ENCODE measurements around the gene NPAS3. TPM values are rescaled to one million over a fixed set of nuclear protein-coding genes. Genes with fewer than 3 reads are reported as not detected.

Gene NPAS3
- total and polyA plus RNA-seq, 11 donors, result 0.15 to 3.4 (median 0.92) TPM

GRCh38 chr14:33377596-33378390 is 439.1 kb downstream of the NPAS3 start:
- Histone ChIP-seq H3K4me3 (no peak overlapping the region), H3K4me1 (no peaks in the 10 kb centered on the region), H3K9me3 (no peaks in the 10 kb centered on the region), H3K27ac (no peak overlapping the region), H3K36me3 (no peaks in the 10 kb centered on the region), H3K27me3 (no peaks in the 10 kb centered on the region)
- ATAC-seq, result no peak
- 51 to 85% (median 77%) methylated on average over 2 of the region's 2 CpGs for WGBS, 4 donors
- no peak for DNase-seq
- intact Hi-C loops (cut with DNase I), result no loop called here
- TF ChIP-seq POLR2A (IDR thresholded peaks at IDR 0.05), result no peak
- TF ChIP-seq CTCF (IDR thresholded peaks at IDR 0.05), result no peak

DNA sequence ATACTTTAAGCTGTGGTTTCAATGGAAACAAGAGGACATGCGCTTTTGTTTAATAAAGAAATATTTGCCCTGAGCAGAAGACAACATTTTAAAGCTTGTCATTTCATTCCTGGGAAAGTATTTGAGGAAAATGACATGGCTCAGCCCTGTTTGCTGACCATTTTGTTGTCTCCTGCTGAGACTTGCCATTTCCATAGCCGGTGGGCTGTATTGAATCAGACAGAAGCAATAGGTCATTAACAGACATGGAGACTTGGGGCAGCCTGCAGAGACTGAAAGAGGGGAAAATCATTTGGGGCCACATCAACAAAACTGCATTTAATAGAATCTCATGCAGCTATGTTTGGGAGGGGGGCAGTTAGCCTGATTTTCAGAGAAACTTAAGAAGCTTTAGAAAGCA is 443.0 kb downstream of the NPAS3 start:
- Histone ChIP-seq H3K36me3 (no peaks in the 10 kb centered on the region), H3K27ac (no peak overlapping the region), H3K9me3 (no peaks in the 10 kb centered on the region), H3K27me3 (no peaks in the 10 kb centered on the region), H3K4me3 (no peak overlapping the region), H3K4me1 (no peaks in the 10 kb centered on the region)
- TF ChIP-seq POLR2A (IDR thresholded peaks at IDR 0.05) (no peak), CTCF (IDR thresholded peaks at IDR 0.05) (no peak)
- DNase-seq (no peak), ATAC-seq (no peak)
- intact Hi-C loops (cut with DNase I), result no loop called here
- 49 to 66% (median 58%) methylated on average over 2 of the region's 2 CpGs for WGBS, 4 donors

DNA sequence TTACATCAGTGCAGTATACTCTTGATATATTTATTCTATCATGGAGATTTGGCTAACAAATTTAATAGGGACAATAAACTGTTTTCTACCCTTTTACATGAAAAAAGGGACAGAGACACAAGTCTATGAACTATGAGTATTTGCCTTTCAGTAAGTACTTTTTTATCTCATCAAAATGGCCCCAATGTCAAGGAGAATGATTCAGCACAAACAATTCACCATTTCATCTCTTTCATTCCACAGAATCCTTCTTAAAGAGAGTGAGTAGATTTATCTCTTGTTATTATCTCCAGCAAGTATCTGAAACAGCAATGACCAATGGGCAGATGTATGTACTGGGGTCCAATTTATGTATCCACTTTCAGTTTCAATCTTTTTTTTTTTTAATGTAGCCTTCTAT is 447.5 kb downstream of the NPAS3 start:
- ATAC-seq (no peak), DNase-seq (no peak)
- no peaks in the 10 kb centered on the region for H3K27me3 ChIP-seq
- H3K4me1 ChIP-seq, result no peaks in the 10 kb centered on the region
- no peaks in the 10 kb centered on the region for H3K9me3 ChIP-seq
- H3K4me3 ChIP-seq, result no peak overlapping the region
- H3K36me3 ChIP-seq, result no peaks in the 10 kb centered on the region
- intact Hi-C loops (cut with DNase I), result no loop called here
- no peak overlapping the region for H3K27ac ChIP-seq
- TF ChIP-seq CTCF (IDR thresholded peaks at IDR 0.05) (no peak), POLR2A (IDR thresholded peaks at IDR 0.05) (no peak)

GRCh38 chr14:33386781-33387180 is 448.1 kb downstream of the NPAS3 start:
- 84 to 91% (median 85%) methylated on average over 3 of the region's 3 CpGs for WGBS, 4 donors

More at GRCh38 chr14:33386781-33387180, 448.1 kb downstream of the NPAS3 start:
- Histone ChIP-seq H3K27ac (no peak overlapping the region), H3K4me3 (no peak overlapping the region), H3K4me1 (no peaks in the 10 kb centered on the region), H3K36me3 (no peaks in the 10 kb centered on the region), H3K27me3 (no peaks in the 10 kb centered on the region), H3K9me3 (no peaks in the 10 kb centered on the region)
- TF ChIP-seq CTCF (IDR thresholded peaks at IDR 0.05), result no peak
- TF ChIP-seq POLR2A (IDR thresholded peaks at IDR 0.05), result no peak
- intact Hi-C loops (cut with DNase I), result no loop called here
- DNase-seq (no peak), ATAC-seq (no peak)
